WTC11 (cell line): Measurements from ENCODE around the gene BNIP1. TPM values are rescaled to one million over a fixed set of nuclear protein-coding genes. Genes with fewer than 3 reads are reported as not detected.

Source experiments
- ATAC-seq: fragments of 200-7000 bp; cut with Tn5 transposase; 2 replicates; pipeline ENCODE4 v1.10.0; 2021; ENCODE audit warnings: mild to moderate bottlenecking, moderate library complexity
- CTCF ChIA-PET: fragments of 300-600 bp; sonication (Branson Sonifier 250); formaldehyde crosslinking; loops from one replicate; lab custom pipeline; 2021; ENCODE audit warnings: antibody characterized with exemption; lab: Charles Lee
- POLR2A ChIA-PET: fragments of 350-600 bp; sonication (Branson Sonifier 250); formaldehyde crosslinking; loops from one replicate; lab custom pipeline; 2021; ENCODE audit warnings: antibody characterized with exemption; lab: Charles Lee
- DNase-seq: peaks from one replicate; pipeline ENCODE4 v3.0.0; 2021; ENCODE audit warnings: low spot score
- H3K27ac Mint-ChIP-seq: 2 replicates; pipeline ENCODE4 v1.8.0; 2021; ENCODE audit warnings: mixed read lengths
- H3K27me3 Mint-ChIP-seq: 2 replicates; pipeline ENCODE4 v1.8.0; 2021; ENCODE audit warnings: low read depth, mild to moderate bottlenecking, moderate library complexity, mixed read lengths
- H3K36me3 Mint-ChIP-seq: 2 replicates; pipeline ENCODE4 v1.8.0; 2021; ENCODE audit warnings: mixed read lengths
- H3K4me1 Mint-ChIP-seq: 2 replicates; pipeline ENCODE4 v1.8.0; 2022; ENCODE audit warnings: mixed read lengths
- H3K4me3 Mint-ChIP-seq: 2 replicates; pipeline ENCODE4 v1.8.0; 2021; ENCODE audit warnings: mild to moderate bottlenecking, moderate library complexity, mixed read lengths
- H3K9me3 Mint-ChIP-seq: 2 replicates; pipeline ENCODE4 v1.8.0; 2021; ENCODE audit warnings: mixed read lengths
- EMX1 ChIP-seq: fragments of 250-450 bp; sonication (Bioruptor Pico); IDR thresholded peaks from 2 replicates; pipeline ENCODE4 v1.8.0; 2021; ENCODE audit warnings: mild to moderate bottlenecking
- ESRRA ChIP-seq: sonication (generic); formaldehyde crosslinking; IDR thresholded peaks from 2 replicates; pipeline ENCODE4 v1.8.1; 2022; ENCODE audit warnings: mild to moderate bottlenecking, missing genetic modification reagents, borderline replicate concordance
- ETV6 ChIP-seq: sonication (generic); formaldehyde crosslinking; IDR thresholded peaks from 2 replicates; pipeline ENCODE4 v1.8.1; 2022; ENCODE audit warnings: mild to moderate bottlenecking, missing genetic modification reagents
- FOXP1 ChIP-seq: sonication (generic); formaldehyde crosslinking; IDR thresholded peaks from 2 replicates; pipeline ENCODE4 v1.8.0; 2022; ENCODE audit warnings: missing genetic modification reagents, mild to moderate bottlenecking, moderate library complexity, borderline replicate concordance
- GRHL2 ChIP-seq: fragments of 250-450 bp; sonication (Bioruptor Pico); IDR thresholded peaks from 2 replicates; pipeline ENCODE4 v1.8.0; 2022; ENCODE audit warnings: mild to moderate bottlenecking, moderate library complexity; ENCODE audit not compliant: insufficient replicate concordance, severe bottlenecking
- OVOL2 ChIP-seq: fragments of 250-450 bp; sonication (Bioruptor Pico); IDR thresholded peaks from 2 replicates; pipeline ENCODE4 v1.9.0; 2021; ENCODE audit warnings: mild to moderate bottlenecking, borderline replicate concordance
- SP1 ChIP-seq: sonication (generic); formaldehyde crosslinking; conservative IDR thresholded peaks from 2 replicates; pipeline ENCODE4 v1.8.1; 2022; ENCODE audit warnings: missing genetic modification reagents
- ZBTB21 ChIP-seq: sonication (generic); formaldehyde crosslinking; IDR thresholded peaks from 2 replicates; pipeline ENCODE4 v1.8.1; 2023; ENCODE audit warnings: mild to moderate bottlenecking, missing genetic modification reagents, borderline replicate concordance
- ZNF396 ChIP-seq: fragments of 250-450 bp; sonication (Bioruptor Pico); IDR thresholded peaks from 2 replicates; pipeline ENCODE4 v1.8.0; 2021; ENCODE audit warnings: mild to moderate bottlenecking, moderate library complexity, borderline replicate concordance
- ZNF423 ChIP-seq: fragments of 250-450 bp; sonication (Bioruptor Pico); IDR thresholded peaks from 2 replicates; pipeline ENCODE4 v2.1.2; 2022; ENCODE audit warnings: mild to moderate bottlenecking, moderate library complexity
- ZNF671 ChIP-seq: fragments of 250-450 bp; sonication (Bioruptor Pico); IDR thresholded peaks from 2 replicates; pipeline ENCODE4 v1.8.0; 2021; ENCODE audit warnings: mild to moderate bottlenecking
- total RNA-seq: library from RNA; stranded (reverse); gene quantifications from 3 replicates; pipeline ENCODE4 v1.2.3, GENCODE V29; 2021
- TF ChIP-seq, protein P1 (sequence below): sonication (generic); formaldehyde crosslinking; IDR thresholded peaks from 2 replicates; pipeline ENCODE4 v1.8.0; 2022; ENCODE audit warnings: mild to moderate bottlenecking, missing genetic modification reagents
- TF ChIP-seq, protein P2 (sequence below): fragments of 200-600 bp; IDR thresholded peaks from 2 replicates; pipeline ENCODE4 v1.8.0; 2022; ENCODE audit warnings: antibody characterized with exemption
- TF ChIP-seq, protein P3 (sequence below): sonication (generic); formaldehyde crosslinking; IDR thresholded peaks from 2 replicates; pipeline ENCODE4 v1.8.1; 2023; ENCODE audit warnings: mild to moderate bottlenecking, moderate library complexity, missing genetic modification reagents
- TF ChIP-seq, protein P4 (sequence below): sonication (generic); formaldehyde crosslinking; IDR thresholded peaks from 2 replicates; pipeline ENCODE4 v1.8.0; 2023; ENCODE audit warnings: mild to moderate bottlenecking, missing genetic modification reagents
- TF ChIP-seq, protein P5 (sequence below): sonication (generic); formaldehyde crosslinking; IDR thresholded peaks from 2 replicates; pipeline ENCODE4 v1.8.1; 2023; ENCODE audit warnings: mild to moderate bottlenecking, missing genetic modification reagents, borderline replicate concordance

Gene BNIP1
- total RNA-seq, 1 experiment from 2014 or later = 15.4 TPM

DNA sequence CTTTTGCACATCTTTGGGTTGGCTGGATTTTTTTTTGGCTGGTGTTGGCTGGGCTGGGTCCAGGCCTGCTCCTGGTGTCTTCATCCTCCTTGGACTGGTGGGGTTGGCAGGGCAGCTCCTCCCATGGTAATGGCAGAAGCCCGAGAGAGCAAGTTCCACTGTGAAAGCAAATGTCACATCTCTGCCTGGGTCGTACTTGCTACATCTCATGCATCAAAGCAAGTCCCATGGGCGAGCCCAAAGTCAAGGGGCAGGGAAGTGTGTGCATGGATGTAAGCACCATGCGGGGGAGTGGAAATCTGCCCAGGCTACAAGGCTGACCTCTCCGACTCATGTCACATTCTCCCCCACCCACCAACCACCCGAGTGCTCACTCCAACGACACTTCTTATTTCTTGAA lies 64.0 kb downstream of the BNIP1 start (continued):
- no peak for TF ChIP-seq EMX1 (CRISPR knock-in tag)
- TF ChIP-seq, protein P1, sequence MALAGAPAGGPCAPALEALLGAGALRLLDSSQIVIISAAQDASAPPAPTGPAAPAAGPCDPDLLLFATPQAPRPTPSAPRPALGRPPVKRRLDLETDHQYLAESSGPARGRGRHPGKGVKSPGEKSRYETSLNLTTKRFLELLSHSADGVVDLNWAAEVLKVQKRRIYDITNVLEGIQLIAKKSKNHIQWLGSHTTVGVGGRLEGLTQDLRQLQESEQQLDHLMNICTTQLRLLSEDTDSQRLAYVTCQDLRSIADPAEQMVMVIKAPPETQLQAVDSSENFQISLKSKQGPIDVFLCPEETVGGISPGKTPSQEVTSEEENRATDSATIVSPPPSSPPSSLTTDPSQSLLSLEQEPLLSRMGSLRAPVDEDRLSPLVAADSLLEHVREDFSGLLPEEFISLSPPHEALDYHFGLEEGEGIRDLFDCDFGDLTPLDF (CRISPR knock-in tag) = no peak

DNA sequence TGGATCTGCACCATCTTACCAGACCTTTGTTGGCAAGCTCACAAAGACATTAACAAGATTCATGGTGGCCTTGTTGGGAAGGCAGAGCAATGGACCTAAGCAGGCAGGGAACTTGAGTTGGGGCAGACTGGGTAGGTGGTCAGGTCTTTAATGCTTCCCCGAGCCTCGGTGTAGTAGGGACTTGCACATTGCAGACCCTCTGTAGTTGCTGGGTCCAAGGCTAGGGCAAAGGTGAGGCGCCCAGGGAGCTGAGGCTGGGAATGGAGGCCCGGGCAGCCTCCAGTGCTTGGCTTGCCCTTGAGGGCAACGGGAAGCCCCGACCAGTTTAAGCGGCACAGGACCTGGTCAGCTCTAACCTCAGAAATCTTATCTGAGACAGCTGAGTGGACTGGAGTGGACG lies 66.5 kb downstream of the BNIP1 start:
- no peak for ATAC-seq
- CTCF ChIA-PET = no interaction called here

More for the DNA sequence above, 66.5 kb downstream of the BNIP1 start:
- POLR2A ChIA-PET = no interaction called here
- peaks cover 4% of the 10 kb centered on the region; the same call in 1 of the 2 replicates for H3K36me3 Mint-ChIP-seq
- peaks cover 18% of the 10 kb centered on the region for H3K9me3 Mint-ChIP-seq
- H3K4me3 Mint-ChIP-seq = no peak overlapping the region
- TF ChIP-seq GRHL2 (CRISPR knock-in tag) = no peak
- TF ChIP-seq, protein P2, sequence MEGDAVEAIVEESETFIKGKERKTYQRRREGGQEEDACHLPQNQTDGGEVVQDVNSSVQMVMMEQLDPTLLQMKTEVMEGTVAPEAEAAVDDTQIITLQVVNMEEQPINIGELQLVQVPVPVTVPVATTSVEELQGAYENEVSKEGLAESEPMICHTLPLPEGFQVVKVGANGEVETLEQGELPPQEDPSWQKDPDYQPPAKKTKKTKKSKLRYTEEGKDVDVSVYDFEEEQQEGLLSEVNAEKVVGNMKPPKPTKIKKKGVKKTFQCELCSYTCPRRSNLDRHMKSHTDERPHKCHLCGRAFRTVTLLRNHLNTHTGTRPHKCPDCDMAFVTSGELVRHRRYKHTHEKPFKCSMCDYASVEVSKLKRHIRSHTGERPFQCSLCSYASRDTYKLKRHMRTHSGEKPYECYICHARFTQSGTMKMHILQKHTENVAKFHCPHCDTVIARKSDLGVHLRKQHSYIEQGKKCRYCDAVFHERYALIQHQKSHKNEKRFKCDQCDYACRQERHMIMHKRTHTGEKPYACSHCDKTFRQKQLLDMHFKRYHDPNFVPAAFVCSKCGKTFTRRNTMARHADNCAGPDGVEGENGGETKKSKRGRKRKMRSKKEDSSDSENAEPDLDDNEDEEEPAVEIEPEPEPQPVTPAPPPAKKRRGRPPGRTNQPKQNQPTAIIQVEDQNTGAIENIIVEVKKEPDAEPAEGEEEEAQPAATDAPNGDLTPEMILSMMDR = no peak
- no peak for TF ChIP-seq ESRRA (CRISPR knock-in tag)
- no peak for TF ChIP-seq OVOL2
- no peak for TF ChIP-seq ZNF396
- TF ChIP-seq ZBTB21 = no peak
- no peak for TF ChIP-seq ZNF671
- no peak for TF ChIP-seq ZNF423
- TF ChIP-seq, protein P3, sequence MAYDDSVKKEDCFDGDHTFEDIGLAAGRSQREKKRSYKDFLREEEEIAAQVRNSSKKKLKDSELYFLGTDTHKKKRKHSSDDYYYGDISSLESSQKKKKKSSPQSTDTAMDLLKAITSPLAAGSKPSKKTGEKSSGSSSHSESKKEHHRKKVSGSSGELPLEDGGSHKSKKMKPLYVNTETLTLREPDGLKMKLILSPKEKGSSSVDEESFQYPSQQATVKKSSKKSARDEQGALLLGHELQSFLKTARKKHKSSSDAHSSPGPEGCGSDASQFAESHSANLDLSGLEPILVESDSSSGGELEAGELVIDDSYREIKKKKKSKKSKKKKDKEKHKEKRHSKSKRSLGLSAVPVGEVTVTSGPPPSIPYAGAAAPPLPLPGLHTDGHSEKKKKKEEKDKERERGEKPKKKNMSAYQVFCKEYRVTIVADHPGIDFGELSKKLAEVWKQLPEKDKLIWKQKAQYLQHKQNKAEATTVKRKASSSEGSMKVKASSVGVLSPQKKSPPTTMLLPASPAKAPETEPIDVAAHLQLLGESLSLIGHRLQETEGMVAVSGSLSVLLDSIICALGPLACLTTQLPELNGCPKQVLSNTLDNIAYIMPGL = no peak
- TF ChIP-seq SP1 (CRISPR knock-in tag) = no peak
- no peak for TF ChIP-seq FOXP1 (CRISPR knock-in tag)
- TF ChIP-seq, protein P4, sequence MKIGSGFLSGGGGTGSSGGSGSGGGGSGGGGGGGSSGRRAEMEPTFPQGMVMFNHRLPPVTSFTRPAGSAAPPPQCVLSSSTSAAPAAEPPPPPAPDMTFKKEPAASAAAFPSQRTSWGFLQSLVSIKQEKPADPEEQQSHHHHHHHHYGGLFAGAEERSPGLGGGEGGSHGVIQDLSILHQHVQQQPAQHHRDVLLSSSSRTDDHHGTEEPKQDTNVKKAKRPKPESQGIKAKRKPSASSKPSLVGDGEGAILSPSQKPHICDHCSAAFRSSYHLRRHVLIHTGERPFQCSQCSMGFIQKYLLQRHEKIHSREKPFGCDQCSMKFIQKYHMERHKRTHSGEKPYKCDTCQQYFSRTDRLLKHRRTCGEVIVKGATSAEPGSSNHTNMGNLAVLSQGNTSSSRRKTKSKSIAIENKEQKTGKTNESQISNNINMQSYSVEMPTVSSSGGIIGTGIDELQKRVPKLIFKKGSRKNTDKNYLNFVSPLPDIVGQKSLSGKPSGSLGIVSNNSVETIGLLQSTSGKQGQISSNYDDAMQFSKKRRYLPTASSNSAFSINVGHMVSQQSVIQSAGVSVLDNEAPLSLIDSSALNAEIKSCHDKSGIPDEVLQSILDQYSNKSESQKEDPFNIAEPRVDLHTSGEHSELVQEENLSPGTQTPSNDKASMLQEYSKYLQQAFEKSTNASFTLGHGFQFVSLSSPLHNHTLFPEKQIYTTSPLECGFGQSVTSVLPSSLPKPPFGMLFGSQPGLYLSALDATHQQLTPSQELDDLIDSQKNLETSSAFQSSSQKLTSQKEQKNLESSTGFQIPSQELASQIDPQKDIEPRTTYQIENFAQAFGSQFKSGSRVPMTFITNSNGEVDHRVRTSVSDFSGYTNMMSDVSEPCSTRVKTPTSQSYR (CRISPR knock-in tag) = no peak
- TF ChIP-seq ETV6 (CRISPR knock-in tag) = no peak
- TF ChIP-seq, protein P5, sequence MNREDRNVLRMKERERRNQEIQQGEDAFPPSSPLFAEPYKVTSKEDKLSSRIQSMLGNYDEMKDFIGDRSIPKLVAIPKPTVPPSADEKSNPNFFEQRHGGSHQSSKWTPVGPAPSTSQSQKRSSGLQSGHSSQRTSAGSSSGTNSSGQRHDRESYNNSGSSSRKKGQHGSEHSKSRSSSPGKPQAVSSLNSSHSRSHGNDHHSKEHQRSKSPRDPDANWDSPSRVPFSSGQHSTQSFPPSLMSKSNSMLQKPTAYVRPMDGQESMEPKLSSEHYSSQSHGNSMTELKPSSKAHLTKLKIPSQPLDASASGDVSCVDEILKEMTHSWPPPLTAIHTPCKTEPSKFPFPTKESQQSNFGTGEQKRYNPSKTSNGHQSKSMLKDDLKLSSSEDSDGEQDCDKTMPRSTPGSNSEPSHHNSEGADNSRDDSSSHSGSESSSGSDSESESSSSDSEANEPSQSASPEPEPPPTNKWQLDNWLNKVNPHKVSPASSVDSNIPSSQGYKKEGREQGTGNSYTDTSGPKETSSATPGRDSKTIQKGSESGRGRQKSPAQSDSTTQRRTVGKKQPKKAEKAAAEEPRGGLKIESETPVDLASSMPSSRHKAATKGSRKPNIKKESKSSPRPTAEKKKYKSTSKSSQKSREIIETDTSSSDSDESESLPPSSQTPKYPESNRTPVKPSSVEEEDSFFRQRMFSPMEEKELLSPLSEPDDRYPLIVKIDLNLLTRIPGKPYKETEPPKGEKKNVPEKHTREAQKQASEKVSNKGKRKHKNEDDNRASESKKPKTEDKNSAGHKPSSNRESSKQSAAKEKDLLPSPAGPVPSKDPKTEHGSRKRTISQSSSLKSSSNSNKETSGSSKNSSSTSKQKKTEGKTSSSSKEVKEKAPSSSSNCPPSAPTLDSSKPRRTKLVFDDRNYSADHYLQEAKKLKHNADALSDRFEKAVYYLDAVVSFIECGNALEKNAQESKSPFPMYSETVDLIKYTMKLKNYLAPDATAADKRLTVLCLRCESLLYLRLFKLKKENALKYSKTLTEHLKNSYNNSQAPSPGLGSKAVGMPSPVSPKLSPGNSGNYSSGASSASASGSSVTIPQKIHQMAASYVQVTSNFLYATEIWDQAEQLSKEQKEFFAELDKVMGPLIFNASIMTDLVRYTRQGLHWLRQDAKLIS (CRISPR knock-in tag) = no peak
- H3K27ac Mint-ChIP-seq = no peak overlapping the region
- no peak for DNase-seq
- peaks cover 27% of the 10 kb centered on the region for H3K27me3 Mint-ChIP-seq
- no peaks in the 10 kb centered on the region for H3K4me1 Mint-ChIP-seq
